T-helper 17 cell (primary cell): ENCODE results near the gene OBSCN. TPM values are rescaled to one million over a fixed set of nuclear protein-coding genes. Genes with fewer than 3 reads are reported as not detected.

Source experiments
- ATAC-seq: fragments of 150-1000 bp; cut with Tn5 transposase; 2 replicates; pipeline ENCODE4 v1.10.0; 2021; ENCODE audit warnings: mild to moderate bottlenecking, moderate library complexity
- DNase-seq, 3 donors: peaks; one replicate each; pipeline versions ENCODE4 v3.0.0 to v3.0.0-alpha.2; 2020 to 2021
- H3K9me3 ChIP-seq: one replicate; pipeline ENCODE4 v1.7.0; 2013; ENCODE audit warnings: low read length, mild to moderate bottlenecking; ENCODE audit not compliant: control insufficient read depth, poor library complexity, severe bottlenecking
- H3K27ac Mint-ChIP-seq: one replicate; pipeline ENCODE4 v1.8.0; 2022; ENCODE audit warnings: mild to moderate bottlenecking, moderate library complexity, mixed read lengths
- H3K27me3 Mint-ChIP-seq: one replicate; pipeline ENCODE4 v1.8.0; 2022; ENCODE audit warnings: mixed read lengths
- H3K36me3 Mint-ChIP-seq: one replicate; pipeline ENCODE4 v1.8.0; 2022; ENCODE audit warnings: low read depth, mixed read lengths
- H3K4me1 Mint-ChIP-seq: one replicate; pipeline ENCODE4 v1.8.0; 2022; ENCODE audit warnings: mild to moderate bottlenecking, mixed read lengths
- H3K4me3 Mint-ChIP-seq: one replicate; pipeline ENCODE4 v1.8.0; 2022; ENCODE audit warnings: mild to moderate bottlenecking, moderate library complexity, mixed read lengths
- total RNA-seq, 4 donors: library from RNA in 2 of 4; stranded (reverse) in 2 of 4; gene quantifications; one replicate each; pipeline ENCODE4 v1.2.3 and lab custom pipeline; 2022 to 2026

The OBSCN gene
- total RNA-seq, 2 donors from 2014 or later = 23.1 to 34.2 TPM

GRCh38 chr1:228345201-228345930 lies 137.5 kb downstream of the OBSCN start:
- Mint-ChIP-seq H3K27ac (no peak overlapping the region), H3K4me3 (no peak overlapping the region), H3K36me3 (peaks cover 5% of the 10 kb centered on the region), H3K4me1 (peaks cover 7% of the 10 kb centered on the region), H3K27me3 (no peaks in the 10 kb centered on the region)
- DNase-seq (no peak), ATAC-seq (no peak)
- no peaks in the 10 kb centered on the region for H3K9me3 ChIP-seq

- H3K9me3 ChIP-seq = no peaks in the 10 kb centered on the region
- H3K27ac Mint-ChIP-seq = no peak overlapping the region
- peaks cover 8% of the 10 kb centered on the region for H3K36me3 Mint-ChIP-seq
- no peaks in the 10 kb centered on the region for H3K27me3 Mint-ChIP-seq
- peaks cover 10% of the 10 kb centered on the region for H3K4me1 Mint-ChIP-seq
- H3K4me3 Mint-ChIP-seq = no peak overlapping the region
- DNase-seq = peak in 2 of 3 donors; percentile 1 to 4
- ATAC-seq = no peak
Measured at GRCh38 chr1:228346731-228347130, 138.9 kb downstream of the OBSCN start.

- Mint-ChIP-seq H3K4me1 (peaks cover 10% of the 10 kb centered on the region), H3K4me3 (no peak overlapping the region), H3K27me3 (no peaks in the 10 kb centered on the region), H3K36me3 (peaks cover 7% of the 10 kb centered on the region), H3K27ac (no peak overlapping the region)
- ATAC-seq = no peak
- DNase-seq = peak in 1 of 3 donors; percentile 3
- H3K9me3 ChIP-seq = no peaks in the 10 kb centered on the region
Measured at GRCh38 chr1:228347181-228347580, 139.3 kb downstream of the OBSCN start.

- no peak overlapping the region for H3K4me3 Mint-ChIP-seq
- ATAC-seq (no peak), DNase-seq (peak in 1 of 3 donors; percentile 7)
- H3K9me3 ChIP-seq = no peaks in the 10 kb centered on the region
- no peaks in the 10 kb centered on the region for H3K27me3 Mint-ChIP-seq
- no peak overlapping the region for H3K27ac Mint-ChIP-seq
- peaks cover 10% of the 10 kb centered on the region for H3K4me1 Mint-ChIP-seq
- peaks cover 6% of the 10 kb centered on the region for H3K36me3 Mint-ChIP-seq
Measured at GRCh38 chr1:228348708-228349467, 141.0 kb downstream of the OBSCN start.

- no peak overlapping the region for H3K27ac Mint-ChIP-seq
- H3K4me3 Mint-ChIP-seq = no peak overlapping the region
Measured at GRCh38 chr1:228349701-228350171, 141.9 kb downstream of the OBSCN start.

GRCh38 chr1:228350179-228350742 lies 142.4 kb downstream of the OBSCN start:
- Mint-ChIP-seq H3K27ac (no peak overlapping the region), H3K4me3 (no peak overlapping the region), H3K4me1 (peaks cover 10% of the 10 kb centered on the region), H3K36me3 (peaks cover 6% of the 10 kb centered on the region), H3K27me3 (no peaks in the 10 kb centered on the region)
- ATAC-seq (no peak), DNase-seq (no peak)
- H3K9me3 ChIP-seq = no peaks in the 10 kb centered on the region

More at GRCh38 chr1:228349701-228350171, 141.9 kb downstream of the OBSCN start:
- no peaks in the 10 kb centered on the region for H3K9me3 ChIP-seq
- peak in 1 of 3 donors; percentile 6 for DNase-seq
- no peaks in the 10 kb centered on the region for H3K27me3 Mint-ChIP-seq
- H3K36me3 Mint-ChIP-seq = peaks cover 6% of the 10 kb centered on the region
- no peak for ATAC-seq
- peaks cover 10% of the 10 kb centered on the region for H3K4me1 Mint-ChIP-seq

GRCh38 chr1:228350831-228351781 lies 143.3 kb downstream of the OBSCN start:
- peaks cover 6% of the 10 kb centered on the region for H3K36me3 Mint-ChIP-seq
- no peak for ATAC-seq
- H3K4me1 Mint-ChIP-seq = peaks cover 10% of the 10 kb centered on the region
- no peaks in the 10 kb centered on the region for H3K27me3 Mint-ChIP-seq
- no peak overlapping the region for H3K4me3 Mint-ChIP-seq
- peak in 1 of 3 donors; percentile 8 for DNase-seq
- no peak overlapping the region for H3K27ac Mint-ChIP-seq
- H3K9me3 ChIP-seq = no peaks in the 10 kb centered on the region

- Mint-ChIP-seq H3K27me3 (no peaks in the 10 kb centered on the region), H3K4me3 (no peak overlapping the region), H3K27ac (no peak overlapping the region), H3K36me3 (peaks cover 6% of the 10 kb centered on the region), H3K4me1 (peaks cover 10% of the 10 kb centered on the region)
- H3K9me3 ChIP-seq = no peaks in the 10 kb centered on the region
- DNase-seq = peak in 1 of 3 donors; percentile 2
- no peak for ATAC-seq
Measured at GRCh38 chr1:228351850-228352249, 144.0 kb downstream of the OBSCN start.

GRCh38 chr1:228352677-228353481 lies 145.0 kb downstream of the OBSCN start:
- ATAC-seq (no peak), DNase-seq (no peak)
- Mint-ChIP-seq H3K27ac (no peak overlapping the region), H3K4me1 (peaks cover 10% of the 10 kb centered on the region), H3K36me3 (peaks cover 6% of the 10 kb centered on the region), H3K27me3 (no peaks in the 10 kb centered on the region), H3K4me3 (no peak overlapping the region)
- H3K9me3 ChIP-seq = no peaks in the 10 kb centered on the region

- H3K36me3 Mint-ChIP-seq = peaks cover 6% of the 10 kb centered on the region
- no peak overlapping the region for H3K4me3 Mint-ChIP-seq
- H3K27me3 Mint-ChIP-seq = no peaks in the 10 kb centered on the region
- no peak for DNase-seq
- H3K9me3 ChIP-seq = no peaks in the 10 kb centered on the region
- peaks cover 10% of the 10 kb centered on the region for H3K4me1 Mint-ChIP-seq
- H3K27ac Mint-ChIP-seq = no peak overlapping the region
- ATAC-seq = no peak
Measured at GRCh38 chr1:228353601-228354371, 145.9 kb downstream of the OBSCN start.

GRCh38 chr1:228354390-228355320 lies 146.8 kb downstream of the OBSCN start:
- H3K27me3 Mint-ChIP-seq = no peaks in the 10 kb centered on the region
- H3K4me3 Mint-ChIP-seq = no peak overlapping the region
- DNase-seq (no peak), ATAC-seq (no peak)
- peaks cover 6% of the 10 kb centered on the region for H3K36me3 Mint-ChIP-seq
- peaks cover 6% of the 10 kb centered on the region for H3K4me1 Mint-ChIP-seq
- H3K27ac Mint-ChIP-seq = no peak overlapping the region
- no peaks in the 10 kb centered on the region for H3K9me3 ChIP-seq
